Neutrophil (primary cell): ENCODE results near the gene FN3K.

Source experiments
- H3K27ac ChIP-seq: fragments of 200-600 bp; sonication (generic); 2 replicates; pipeline ENCODE4 v1.5.1; 2016; ENCODE audit warnings: mild to moderate bottlenecking, moderate library complexity
- H3K27me3 ChIP-seq: fragments of 200-600 bp; sonication (generic); 2 replicates; pipeline ENCODE4 v1.6.0; 2016; ENCODE audit warnings: mild to moderate bottlenecking
- H3K36me3 ChIP-seq: fragments of 200-600 bp; sonication (generic); 2 replicates; pipeline ENCODE4 v1.5.1; 2017
- H3K4me1 ChIP-seq, 2 experiments: fragments of 200-600 bp in 1 of 2; sonication (generic) in 1 of 2; 1 replicate in 1 of 2; 2 replicates in 1 of 2; pipeline versions ENCODE4 v1.5.1 to v1.6.1; 2013 to 2016; ENCODE audit warnings: low read depth in 1 of 2, low read length in 1 of 2, mild to moderate bottlenecking in 1 of 2, moderate library complexity in 1 of 2; ENCODE audit not compliant: control insufficient read depth in 1 of 2, insufficient read depth in 1 of 2
- H3K4me3 ChIP-seq, 2 experiments: fragments of 200-600 bp in 1 of 2; sonication (generic) in 1 of 2; 1 replicate in 1 of 2; 2 replicates in 1 of 2; pipeline ENCODE4 v1.5.1; 2013 to 2016; ENCODE audit warnings: low read depth in 1 of 2, low read length in 1 of 2, mild to moderate bottlenecking in 1 of 2, moderate library complexity in 1 of 2
- H3K9me3 ChIP-seq: fragments of 200-600 bp; sonication (generic); 2 replicates; pipeline ENCODE4 v1.5.1; 2016
- TF ChIP-seq, protein P1 (sequence below): fragments of 200-600 bp; sonication (generic); IDR thresholded peaks from 2 replicates; pipeline ENCODE4 v1.5.1; 2016; ENCODE audit warnings: antibody characterized with exemption

FN3K gene

DNA sequence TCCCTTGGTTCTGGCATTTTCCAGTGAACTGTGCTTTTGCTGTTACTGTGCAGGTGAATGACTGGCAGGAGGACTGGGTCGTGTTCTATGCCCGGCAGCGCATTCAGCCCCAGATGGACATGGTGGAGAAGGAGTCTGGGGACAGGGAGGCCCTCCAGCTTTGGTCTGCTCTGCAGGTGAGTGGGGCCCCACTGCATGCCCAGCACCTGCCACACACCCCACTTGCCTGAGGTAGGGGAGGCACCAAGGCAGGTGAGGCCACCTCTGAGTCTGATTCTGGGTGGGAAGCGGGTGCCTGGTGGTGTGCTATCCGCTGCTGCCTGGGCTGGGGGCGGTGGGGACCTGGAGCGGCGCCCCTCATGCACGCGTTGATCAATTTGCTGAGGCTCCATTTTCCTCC, 9.0 kb upstream of the FN3K start:
- Histone ChIP-seq H3K27me3 (no peaks in the 10 kb centered on the region), H3K4me1 (no peaks in the 10 kb centered on the region), H3K27ac (no peak overlapping the region), H3K9me3 (no peaks in the 10 kb centered on the region), H3K4me3 (no peak overlapping the region), H3K36me3 (peaks cover 36% of the 10 kb centered on the region)
- TF ChIP-seq, protein P1, sequence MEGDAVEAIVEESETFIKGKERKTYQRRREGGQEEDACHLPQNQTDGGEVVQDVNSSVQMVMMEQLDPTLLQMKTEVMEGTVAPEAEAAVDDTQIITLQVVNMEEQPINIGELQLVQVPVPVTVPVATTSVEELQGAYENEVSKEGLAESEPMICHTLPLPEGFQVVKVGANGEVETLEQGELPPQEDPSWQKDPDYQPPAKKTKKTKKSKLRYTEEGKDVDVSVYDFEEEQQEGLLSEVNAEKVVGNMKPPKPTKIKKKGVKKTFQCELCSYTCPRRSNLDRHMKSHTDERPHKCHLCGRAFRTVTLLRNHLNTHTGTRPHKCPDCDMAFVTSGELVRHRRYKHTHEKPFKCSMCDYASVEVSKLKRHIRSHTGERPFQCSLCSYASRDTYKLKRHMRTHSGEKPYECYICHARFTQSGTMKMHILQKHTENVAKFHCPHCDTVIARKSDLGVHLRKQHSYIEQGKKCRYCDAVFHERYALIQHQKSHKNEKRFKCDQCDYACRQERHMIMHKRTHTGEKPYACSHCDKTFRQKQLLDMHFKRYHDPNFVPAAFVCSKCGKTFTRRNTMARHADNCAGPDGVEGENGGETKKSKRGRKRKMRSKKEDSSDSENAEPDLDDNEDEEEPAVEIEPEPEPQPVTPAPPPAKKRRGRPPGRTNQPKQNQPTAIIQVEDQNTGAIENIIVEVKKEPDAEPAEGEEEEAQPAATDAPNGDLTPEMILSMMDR = no peak

- Histone ChIP-seq H3K27me3 (peaks cover 8% of the 10 kb centered on the region), H3K4me3 (no peak overlapping the region), H3K4me1 (no peaks in the 10 kb centered on the region), H3K9me3 (no peaks in the 10 kb centered on the region), H3K36me3 (peaks cover 38% of the 10 kb centered on the region), H3K27ac (no peak overlapping the region)
- TF ChIP-seq, protein P1 = no peak
Measured at GRCh38 chr17:82729479-82730260, 5.7 kb upstream of the FN3K start.

DNA sequence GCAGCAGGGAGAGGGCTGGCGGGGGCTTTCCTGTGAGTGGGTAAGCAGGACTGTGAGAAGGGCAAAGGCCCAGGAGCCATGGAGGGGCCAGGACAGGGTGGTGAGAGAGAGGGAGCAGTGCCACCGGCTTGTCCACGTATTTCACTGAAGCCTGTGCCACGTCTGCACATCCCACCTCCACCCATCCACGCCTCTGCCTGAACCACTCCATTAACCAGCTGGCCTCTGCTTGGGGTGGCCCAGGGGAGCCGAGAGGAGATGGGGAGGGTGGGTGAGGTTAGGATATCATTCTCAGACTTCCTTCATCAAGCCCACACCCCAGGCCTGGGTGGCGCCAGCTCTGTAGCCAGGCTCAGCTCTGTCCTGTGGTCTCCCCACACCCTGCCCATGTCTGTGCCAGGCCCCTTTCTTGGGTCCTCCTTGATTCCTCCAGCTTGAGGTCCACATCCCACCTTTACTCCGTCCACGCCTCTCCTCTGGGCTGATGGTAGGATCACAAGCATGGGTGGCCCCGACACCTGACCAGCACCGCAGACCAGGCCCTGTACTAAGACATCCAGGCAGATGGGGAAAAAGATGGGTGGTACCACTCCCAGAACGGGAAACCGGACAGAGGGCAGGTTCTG, 3.2 kb upstream of the FN3K start:
- TF ChIP-seq, protein P1 = no peak
- Histone ChIP-seq H3K4me1 (peaks cover 0 to 8% of the 10 kb centered on the region in 2 experiments), H3K4me3 (no peak overlapping the region), H3K27me3 (peaks cover 32% of the 10 kb centered on the region), H3K27ac (no peak overlapping the region), H3K9me3 (no peaks in the 10 kb centered on the region), H3K36me3 (peaks cover 20% of the 10 kb centered on the region)

DNA sequence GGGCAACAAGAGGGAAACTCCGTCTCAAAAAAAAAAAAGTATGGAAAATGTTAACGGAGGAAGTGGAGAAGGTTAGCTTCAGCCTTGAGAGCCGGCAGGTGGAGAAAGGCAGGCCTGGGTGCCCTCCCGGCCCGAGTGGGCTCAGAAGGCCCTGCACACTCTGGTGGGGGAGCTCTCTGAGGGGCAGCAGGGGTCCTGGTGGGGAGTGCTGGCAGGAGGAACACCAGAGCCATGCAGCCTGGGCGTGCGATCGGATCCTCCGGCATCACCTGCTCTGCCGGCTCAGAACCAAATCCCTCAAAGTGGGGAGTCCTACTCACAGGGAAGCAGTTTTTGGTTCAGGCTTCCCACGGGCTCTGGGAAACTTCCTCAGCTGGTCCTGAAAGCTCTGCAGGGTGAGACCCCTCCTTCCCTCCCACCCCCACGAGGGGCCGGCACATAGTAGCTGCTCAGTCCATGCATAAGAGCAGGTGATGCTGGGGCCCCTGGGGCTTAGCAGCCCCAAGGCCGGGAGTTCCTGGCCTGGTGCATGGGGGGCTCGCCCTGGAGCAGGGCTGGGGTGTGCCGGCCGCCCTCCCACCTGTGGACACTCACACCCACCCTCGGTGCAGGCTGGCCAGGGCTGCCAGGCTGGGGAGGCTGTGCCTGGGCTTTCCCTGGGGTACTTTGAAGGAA, 1.2 kb downstream of the FN3K start:
- H3K27me3 ChIP-seq = peaks cover 32% of the 10 kb centered on the region
- no peak overlapping the region for H3K27ac ChIP-seq
- no peaks in the 10 kb centered on the region for H3K9me3 ChIP-seq
- H3K36me3 ChIP-seq = peaks cover 4% of the 10 kb centered on the region
- H3K4me3 ChIP-seq = no peak overlapping the region
- TF ChIP-seq, protein P1 = no peak
- H3K4me1 ChIP-seq = peaks cover 0 to 8% of the 10 kb centered on the region in 2 experiments

DNA sequence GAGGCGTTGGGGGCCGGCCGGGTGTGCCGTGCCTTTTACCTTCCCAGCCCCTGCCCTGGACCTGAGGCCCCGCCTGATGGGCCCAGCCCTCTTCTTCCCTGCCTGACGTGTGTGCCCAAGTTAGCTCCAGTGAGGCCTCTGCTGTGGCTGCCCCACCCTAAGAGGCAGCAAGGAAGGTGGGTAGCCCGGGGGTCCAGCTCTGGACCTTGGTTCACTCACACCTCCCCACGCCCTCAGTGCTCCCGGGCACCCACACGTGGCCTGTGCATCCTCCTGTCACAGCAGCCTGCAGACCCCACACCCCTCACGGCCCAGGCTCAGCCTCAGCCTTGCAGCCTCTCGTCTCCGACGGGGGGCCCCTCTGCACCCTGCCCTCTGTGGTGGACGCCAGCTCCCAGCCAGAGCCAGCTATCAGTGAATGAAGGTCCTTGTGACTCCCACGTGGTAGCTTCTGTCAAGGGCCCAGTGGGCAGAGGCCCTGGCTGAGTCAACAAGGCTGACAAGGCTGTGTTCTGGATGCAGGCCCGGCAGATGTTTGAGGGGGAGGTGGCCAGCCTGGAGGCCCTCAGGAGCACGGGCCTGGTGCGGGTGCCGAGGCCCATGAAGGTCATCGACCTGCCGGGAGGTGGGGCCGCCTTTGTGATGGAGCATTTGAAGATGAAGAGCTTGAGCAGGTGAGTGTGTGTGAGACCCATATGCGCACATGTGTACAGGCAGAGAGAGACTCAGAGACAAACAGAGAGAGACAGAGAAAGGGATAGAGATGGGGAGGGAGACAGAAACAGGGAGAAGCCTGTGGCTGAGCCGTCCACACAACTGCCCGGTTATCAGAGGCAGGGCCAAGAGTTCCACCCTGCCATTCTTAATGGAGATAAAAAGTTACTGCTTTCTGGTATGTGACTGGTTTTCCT, 2.8 kb downstream of the FN3K start:
- Histone ChIP-seq H3K4me3 (no peak overlapping the region), H3K4me1 (peaks cover 0 to 8% of the 10 kb centered on the region in 2 experiments), H3K36me3 (no peaks in the 10 kb centered on the region), H3K9me3 (no peaks in the 10 kb centered on the region), H3K27ac (no peak overlapping the region), H3K27me3 (peaks cover 32% of the 10 kb centered on the region)
- TF ChIP-seq, protein P1 = no peak
